Measurements from ENCODE around the gene CCNC.

The CCNC gene

GRCh38 chr6:99522531-99522930, 45.9 kb downstream of the CCNC start:
- TF ChIP-seq EZH2phosphoT487 (IDR thresholded peaks at IDR 0.05; ENCODE audit: low read depth) (no peak), CTCF (IDR thresholded peaks at IDR 0.05; ENCODE audit: low read depth, low read length) (no peak)
- H3K27ac ChIP-seq (ENCODE audit: low read length): no peak overlapping the region
- no peaks in the 10 kb centered on the region for H3K79me2 ChIP-seq (ENCODE audit: low read length)
- H3K36me3 ChIP-seq (replicated peaks; ENCODE audit: low read depth, low read length): no peaks in the 10 kb centered on the region
- H3K27me3 ChIP-seq (ENCODE audit: low read depth, low read length): no peaks in the 10 kb centered on the region
- H3K4me1 ChIP-seq (ENCODE audit: low read length): 0 out of 2 replicates have a peak, but pooled peaks cover 9% of the 10 kb centered on the region
- no peak overlapping the region for H2AFZ ChIP-seq (ENCODE audit: low read depth, low read length)
- no peak overlapping the region for H3K4me3 ChIP-seq (ENCODE audit: low read length)
- no peaks in the 10 kb centered on the region for H3K9me3 ChIP-seq (ENCODE audit: insufficient read depth, low read length)
- H3K9ac ChIP-seq (ENCODE audit: low read length): no peak overlapping the region
- no peaks in the 10 kb centered on the region for H4K20me1 ChIP-seq (ENCODE audit: insufficient read depth, low read length)
- H3K4me2 ChIP-seq (ENCODE audit: low read length): no peak overlapping the region

GRCh38 chr6:99521633-99522151, 46.8 kb downstream of the CCNC start:
- no peaks in the 10 kb centered on the region for H3K9me3 ChIP-seq (ENCODE audit: insufficient read depth, low read length)
- peak overlapping the region; percentile 62 for H3K4me2 ChIP-seq (ENCODE audit: low read length)
- H2AFZ ChIP-seq (ENCODE audit: low read depth, low read length): peak overlapping the region; percentile 96; the same call in 1 of the 2 replicates
- H4K20me1 ChIP-seq (ENCODE audit: insufficient read depth, low read length): no peaks in the 10 kb centered on the region
- H3K27ac ChIP-seq (ENCODE audit: low read length): peak overlapping the region; percentile 63
- TF ChIP-seq CTCF (IDR thresholded peaks at IDR 0.05; ENCODE audit: low read depth, low read length) (no peak), EZH2phosphoT487 (IDR thresholded peaks at IDR 0.05; ENCODE audit: low read depth) (no peak)
- 0 out of 2 replicates have a peak, but pooled peaks cover 9% of the 10 kb centered on the region for H3K4me1 ChIP-seq (ENCODE audit: low read length)
- peak overlapping the region; percentile 95 for H3K4me3 ChIP-seq (ENCODE audit: low read length)
- H3K9ac ChIP-seq (ENCODE audit: low read length): peak overlapping the region; percentile 90
- no peaks in the 10 kb centered on the region for H3K36me3 ChIP-seq (replicated peaks; ENCODE audit: low read depth, low read length)
- no peaks in the 10 kb centered on the region for H3K79me2 ChIP-seq (ENCODE audit: low read length)
- H3K27me3 ChIP-seq (ENCODE audit: low read depth, low read length): no peaks in the 10 kb centered on the region

- peak overlapping the region; percentile 95 for H3K4me3 ChIP-seq (ENCODE audit: low read length)
- no peaks in the 10 kb centered on the region for H3K9me3 ChIP-seq (ENCODE audit: insufficient read depth, low read length)
- H2AFZ ChIP-seq (ENCODE audit: low read depth, low read length): peak overlapping the region; percentile 96
- no peaks in the 10 kb centered on the region for H3K36me3 ChIP-seq (replicated peaks; ENCODE audit: low read depth, low read length)
- no peaks in the 10 kb centered on the region for H3K27me3 ChIP-seq (ENCODE audit: low read depth, low read length)
- H3K9ac ChIP-seq (ENCODE audit: low read length): peak overlapping the region; percentile 90
- no peaks in the 10 kb centered on the region for H3K79me2 ChIP-seq (ENCODE audit: low read length)
- H3K4me2 ChIP-seq (ENCODE audit: low read length): peak overlapping the region; percentile 62
- no peaks in the 10 kb centered on the region for H4K20me1 ChIP-seq (ENCODE audit: insufficient read depth, low read length)
- TF ChIP-seq CTCF (IDR thresholded peaks at IDR 0.05; ENCODE audit: low read depth, low read length) (peak; percentile 45), EZH2phosphoT487 (IDR thresholded peaks at IDR 0.05; ENCODE audit: low read depth) (no peak)
- peak overlapping the region; percentile 63 for H3K27ac ChIP-seq (ENCODE audit: low read length)
- H3K4me1 ChIP-seq (ENCODE audit: low read length): peaks cover 12% of the 10 kb centered on the region
Measured at GRCh38 chr6:99520855-99521632, 47.4 kb downstream of the CCNC start.

- H3K4me1 ChIP-seq (ENCODE audit: low read length): peaks cover 13% of the 10 kb centered on the region
- no peak overlapping the region for H3K9ac ChIP-seq (ENCODE audit: low read length)
- no peak overlapping the region for H3K27ac ChIP-seq (ENCODE audit: low read length)
- TF ChIP-seq CTCF (IDR thresholded peaks at IDR 0.05; ENCODE audit: low read depth, low read length) (no peak), EZH2phosphoT487 (IDR thresholded peaks at IDR 0.05; ENCODE audit: low read depth) (no peak)
- no peak overlapping the region for H2AFZ ChIP-seq (ENCODE audit: low read depth, low read length)
- no peaks in the 10 kb centered on the region for H3K36me3 ChIP-seq (replicated peaks; ENCODE audit: low read depth, low read length)
- H4K20me1 ChIP-seq (ENCODE audit: insufficient read depth, low read length): no peaks in the 10 kb centered on the region
- no peaks in the 10 kb centered on the region for H3K9me3 ChIP-seq (ENCODE audit: insufficient read depth, low read length)
- no peak overlapping the region for H3K4me3 ChIP-seq (ENCODE audit: low read length)
- H3K79me2 ChIP-seq (ENCODE audit: low read length): peaks cover 8% of the 10 kb centered on the region
- H3K27me3 ChIP-seq (ENCODE audit: low read depth, low read length): no peaks in the 10 kb centered on the region
- H3K4me2 ChIP-seq (ENCODE audit: low read length): no peak overlapping the region
Measured at GRCh38 chr6:99519446-99519845, 49.0 kb downstream of the CCNC start.
